Skeletal muscle satellite cell (primary cell): ENCODE measurements around the gene CREB3L2.
"Not testable (repeated sequence)": the region's sequence is repeated elsewhere in the genome, so short reads cannot be mapped to it uniquely, and the experiment has no call there.

ENCODE experiments used
- H3K27me3 ChIP-seq: 2 replicates; pipeline ENCODE4 v1.7.0; 2013; ENCODE audit warnings: low read length; ENCODE audit not compliant: control insufficient read depth, insufficient read depth
- H3K36me3 ChIP-seq: 2 replicates; pipeline ENCODE4 v1.7.0; 2013; ENCODE audit warnings: mild to moderate bottlenecking, control low read depth, low read length; ENCODE audit not compliant: insufficient read depth
- H3K4me1 ChIP-seq: 2 replicates; pipeline ENCODE4 v1.7.0; 2013; ENCODE audit warnings: low read length; ENCODE audit not compliant: control insufficient read depth, insufficient read depth
- H3K4me2 ChIP-seq: 2 replicates; pipeline ENCODE4 v1.7.0; 2013; ENCODE audit warnings: mild to moderate bottlenecking, low read length
- H3K4me3 ChIP-seq: 2 replicates; pipeline ENCODE4 v1.7.0; 2013; ENCODE audit warnings: low read length
- H3K9ac ChIP-seq: 2 replicates; pipeline ENCODE4 v1.7.0; 2013; ENCODE audit warnings: mild to moderate bottlenecking, low read depth, low read length, moderate library complexity
- H3K9me3 ChIP-seq: replicated peaks from 2 replicates; pipeline ENCODE4 v1.7.0; 2013; ENCODE audit warnings: mild to moderate bottlenecking, control low read depth, low read length

CREB3L2 gene

DNA sequence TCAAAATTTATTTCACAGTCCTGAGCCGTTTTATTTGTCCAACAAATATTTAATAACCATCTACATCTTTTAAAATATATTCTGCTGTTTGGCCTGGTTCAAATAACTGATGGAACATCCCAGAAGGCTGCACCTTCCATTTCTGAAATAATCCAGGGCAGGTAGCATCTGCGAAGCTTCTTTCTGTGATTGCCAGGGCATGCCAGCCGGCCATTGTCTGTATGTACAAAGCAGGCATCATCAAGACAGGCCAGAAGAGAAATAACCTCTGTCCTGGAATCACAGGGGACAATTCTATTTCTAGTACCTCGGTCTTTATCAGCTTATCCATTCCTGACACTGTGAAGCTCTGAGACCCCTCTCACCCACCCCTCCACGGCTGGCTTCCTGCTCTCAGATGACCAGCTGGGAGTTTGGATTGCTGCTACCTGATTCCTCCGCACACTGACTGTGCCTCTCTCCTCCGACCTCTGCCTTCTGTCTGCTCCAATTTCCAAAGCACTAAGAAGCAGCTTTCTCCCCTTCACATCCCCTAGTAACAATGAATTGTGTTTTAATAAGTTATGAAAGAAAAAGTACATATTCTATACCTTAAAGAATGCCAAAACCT is 163.1 kb downstream of the CREB3L2 start:
- H3K27me3 ChIP-seq, result no peaks in the 10 kb centered on the region
- H3K36me3 ChIP-seq, result peaks cover 7% of the 10 kb centered on the region
- H3K9me3 ChIP-seq, result no peaks in the 10 kb centered on the region
- H3K9ac ChIP-seq, result no peak overlapping the region
- no peak overlapping the region for H3K4me2 ChIP-seq
- peaks cover 17% of the 10 kb centered on the region for H3K4me1 ChIP-seq
- no peak overlapping the region for H3K4me3 ChIP-seq

DNA sequence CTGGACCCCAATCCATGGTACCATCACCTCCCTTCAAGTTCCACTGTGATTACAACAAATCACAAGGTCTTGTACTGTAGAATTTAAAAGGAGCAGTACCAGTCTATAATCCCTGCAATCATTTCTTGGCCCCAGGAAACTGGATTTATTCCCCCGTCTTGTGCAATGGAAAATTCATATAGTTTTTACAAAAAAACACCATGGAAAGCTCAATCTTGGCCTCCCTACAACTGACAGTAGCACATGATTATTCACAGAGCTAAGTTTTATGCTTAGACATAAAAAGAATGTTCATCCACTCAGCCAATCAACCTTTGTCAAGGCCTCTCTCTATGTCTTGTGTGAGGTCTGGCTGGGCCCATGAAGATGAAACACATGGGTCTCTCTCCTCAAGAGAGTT is 165.3 kb downstream of the CREB3L2 start:
- Histone ChIP-seq H3K36me3 (peaks cover 24% of the 10 kb centered on the region), H3K4me2 (no peak overlapping the region), H3K9ac (peak overlapping the region; percentile 34), H3K9me3 (peaks cover 13% of the 10 kb centered on the region), H3K4me1 (peaks cover 16% of the 10 kb centered on the region), H3K27me3 (no peaks in the 10 kb centered on the region), H3K4me3 (no peak overlapping the region)

DNA sequence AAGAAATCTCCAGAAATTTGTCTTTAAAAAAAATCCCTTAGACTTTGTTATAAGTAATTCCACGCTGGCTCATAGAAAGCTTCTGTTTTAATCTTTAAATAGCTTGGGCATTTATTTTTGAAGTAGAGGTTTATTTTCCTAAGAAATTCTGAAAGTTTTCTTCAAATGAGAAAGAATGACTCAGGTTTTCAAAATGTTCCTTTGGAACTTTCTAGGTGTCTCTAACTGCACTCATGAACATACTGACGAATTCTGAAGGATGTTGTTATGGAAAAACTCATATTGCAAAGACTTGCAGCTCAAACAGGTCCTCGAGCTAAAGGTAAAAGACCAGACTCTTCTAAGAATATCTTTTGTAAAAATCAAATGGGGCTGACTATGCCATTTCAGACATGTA is 165.8 kb downstream of the CREB3L2 start:
- peaks cover 29% of the 10 kb centered on the region for H3K36me3 ChIP-seq
- no peak overlapping the region for H3K4me2 ChIP-seq
- peak overlapping the region; percentile 55 for H3K9ac ChIP-seq
- peaks cover 16% of the 10 kb centered on the region for H3K4me1 ChIP-seq
- no peaks in the 10 kb centered on the region for H3K27me3 ChIP-seq
- H3K9me3 ChIP-seq, result peaks cover 13% of the 10 kb centered on the region
- no peak overlapping the region for H3K4me3 ChIP-seq

DNA sequence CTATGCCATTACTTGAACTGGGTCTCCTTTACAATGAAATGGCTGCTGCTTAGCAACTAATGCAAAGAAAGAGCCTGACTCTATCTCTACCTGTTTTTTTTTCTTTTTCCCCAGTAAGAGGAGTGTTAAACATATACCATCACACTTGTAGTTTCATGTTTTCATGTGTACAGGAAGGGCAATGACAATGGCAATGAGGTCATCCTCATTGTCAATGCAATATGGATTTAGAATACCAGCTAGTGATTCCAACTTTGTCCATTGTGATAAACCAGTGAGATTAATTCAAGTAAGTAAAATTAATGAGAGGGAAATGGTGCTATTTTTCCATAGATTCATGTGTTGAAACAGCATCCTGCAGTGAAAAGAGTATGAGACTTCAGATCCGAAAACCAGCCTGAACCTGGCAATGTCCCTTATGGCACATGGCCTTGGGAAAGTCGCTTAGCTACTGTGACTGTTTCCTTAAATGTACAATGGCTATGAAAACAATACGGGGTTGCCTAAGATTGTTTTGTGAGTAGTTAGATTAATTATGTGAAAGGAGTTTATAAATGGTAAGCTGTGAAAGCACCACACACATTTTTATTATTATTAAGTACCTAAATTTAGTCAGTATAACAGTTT is 166.3 kb downstream of the CREB3L2 start:
- H3K4me2 ChIP-seq, result no peak overlapping the region
- no peak overlapping the region for H3K4me3 ChIP-seq
- H3K27me3 ChIP-seq, result no peaks in the 10 kb centered on the region
- peaks cover 16% of the 10 kb centered on the region for H3K4me1 ChIP-seq
- peaks cover 29% of the 10 kb centered on the region for H3K36me3 ChIP-seq
- H3K9me3 ChIP-seq, result peaks cover 13% of the 10 kb centered on the region
- peak overlapping the region; percentile 55 for H3K9ac ChIP-seq

- Histone ChIP-seq H3K27me3 (no peaks in the 10 kb centered on the region), H3K4me3 (no peak overlapping the region), H3K4me1 (peaks cover 16% of the 10 kb centered on the region), H3K9ac (no peak overlapping the region), H3K4me2 (no peak overlapping the region), H3K36me3 (peaks cover 29% of the 10 kb centered on the region), H3K9me3 (peaks cover 13% of the 10 kb centered on the region)
Measured at GRCh38 chr7:137834552-137834951, 167.3 kb downstream of the CREB3L2 start.

DNA sequence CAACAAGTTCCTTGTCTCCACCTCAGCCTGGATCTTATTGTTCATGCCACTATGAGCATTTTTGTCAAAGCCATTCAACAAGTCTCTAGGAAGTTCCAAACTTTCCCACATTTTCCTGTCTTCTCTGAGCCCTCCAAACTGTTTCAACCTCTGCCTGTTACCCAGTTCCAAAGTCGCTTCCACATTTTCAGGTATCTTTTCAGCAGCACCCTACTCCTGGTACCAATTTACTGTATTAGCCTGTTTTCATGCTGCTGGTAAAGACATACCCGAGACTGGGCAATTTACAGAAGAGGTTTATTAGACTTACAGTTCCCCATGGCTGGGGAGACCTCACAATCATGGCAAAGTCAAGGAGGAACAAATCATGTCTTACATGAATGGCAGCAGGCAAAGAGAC is 168.9 kb downstream of the CREB3L2 start:
- not testable (repeated sequence) for H3K9ac ChIP-seq, H3K27me3 ChIP-seq, H3K4me3 ChIP-seq, H3K4me2 ChIP-seq
- Histone ChIP-seq H3K36me3 (peaks cover 32% of the 10 kb centered on the region), H3K4me1 (peaks cover 16% of the 10 kb centered on the region), H3K9me3 (peaks cover 13% of the 10 kb centered on the region)

GRCh38 chr7:137832382-137832781 is 169.5 kb downstream of the CREB3L2 start:
- H3K4me2 ChIP-seq, result no peak overlapping the region
- no peak overlapping the region for H3K4me3 ChIP-seq
- no peaks in the 10 kb centered on the region for H3K27me3 ChIP-seq
- peaks cover 13% of the 10 kb centered on the region for H3K9me3 ChIP-seq
- H3K9ac ChIP-seq, result no peak overlapping the region
- peaks cover 32% of the 10 kb centered on the region for H3K36me3 ChIP-seq
- peaks cover 16% of the 10 kb centered on the region for H3K4me1 ChIP-seq

GRCh38 chr7:137831555-137831954 is 170.3 kb downstream of the CREB3L2 start:
- H3K27me3 ChIP-seq, result not testable (repeated sequence)
- Histone ChIP-seq H3K4me1 (peaks cover 12% of the 10 kb centered on the region), H3K36me3 (peaks cover 32% of the 10 kb centered on the region)

DNA sequence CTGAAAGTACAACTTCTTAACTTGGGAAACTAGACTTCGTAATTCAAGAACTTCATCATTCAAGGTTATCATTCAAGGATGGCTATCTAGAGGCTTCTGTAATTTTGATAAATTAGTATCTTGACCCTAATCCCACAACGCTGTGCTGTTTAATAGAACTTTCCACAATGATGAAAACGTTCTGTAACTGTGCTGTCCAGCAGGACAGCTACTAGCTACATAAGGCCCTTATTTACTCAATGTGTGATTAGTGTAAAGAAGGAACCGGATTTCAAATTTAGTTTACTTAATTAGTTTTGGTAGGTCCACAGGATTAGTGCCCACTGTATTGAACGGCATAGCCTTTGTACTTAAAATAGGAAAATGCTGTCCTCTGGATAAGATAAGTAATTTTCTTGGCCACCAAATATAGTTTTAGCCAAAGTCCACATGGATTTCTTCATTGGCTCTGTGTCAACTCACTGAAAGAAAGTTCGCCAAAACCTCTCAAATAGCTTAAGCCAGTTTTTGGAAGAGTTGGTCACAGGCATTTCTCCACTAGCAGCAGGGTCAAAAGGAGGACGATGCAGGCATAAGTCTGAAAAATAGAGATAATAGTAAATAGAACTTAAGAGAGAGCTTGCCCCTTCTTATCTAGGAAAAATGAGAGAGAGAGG is 172.4 kb downstream of the CREB3L2 start:
- Histone ChIP-seq H3K36me3 (peaks cover 32% of the 10 kb centered on the region), H3K4me2 (no peak overlapping the region), H3K9ac (no peak overlapping the region), H3K27me3 (no peaks in the 10 kb centered on the region), H3K4me1 (no peaks in the 10 kb centered on the region), H3K9me3 (peaks cover 13% of the 10 kb centered on the region), H3K4me3 (no peak overlapping the region)

More at GRCh38 chr7:137831555-137831954, 170.3 kb downstream of the CREB3L2 start:
- H3K4me3 ChIP-seq, H3K4me2 ChIP-seq, H3K9ac ChIP-seq: not testable (repeated sequence)
- H3K9me3 ChIP-seq, result peaks cover 13% of the 10 kb centered on the region

DNA sequence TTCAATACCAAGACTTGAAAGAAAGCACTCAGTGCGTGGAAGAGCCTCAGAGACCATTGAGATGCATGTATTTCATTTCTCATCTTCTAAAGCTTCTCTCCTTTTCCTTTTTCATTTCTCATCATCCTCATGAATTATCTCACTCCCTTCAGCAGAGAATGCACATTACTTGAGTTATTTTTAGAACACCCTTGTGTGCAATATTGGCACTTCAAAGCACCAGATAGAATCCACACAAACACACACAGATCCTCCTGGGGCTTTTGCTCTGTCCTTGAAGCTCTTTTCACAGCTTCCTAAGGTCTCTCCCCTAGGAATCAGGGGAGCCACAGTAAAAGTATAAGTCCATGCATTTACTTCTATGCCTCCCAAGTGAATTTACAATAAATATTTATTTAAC is 173.4 kb downstream of the CREB3L2 start:
- Histone ChIP-seq H3K36me3 (peaks cover 22% of the 10 kb centered on the region), H3K27me3 (no peaks in the 10 kb centered on the region), H3K4me2 (no peak overlapping the region), H3K4me1 (no peaks in the 10 kb centered on the region), H3K9ac (no peak overlapping the region), H3K4me3 (no peak overlapping the region), H3K9me3 (peaks cover 10% of the 10 kb centered on the region)

DNA sequence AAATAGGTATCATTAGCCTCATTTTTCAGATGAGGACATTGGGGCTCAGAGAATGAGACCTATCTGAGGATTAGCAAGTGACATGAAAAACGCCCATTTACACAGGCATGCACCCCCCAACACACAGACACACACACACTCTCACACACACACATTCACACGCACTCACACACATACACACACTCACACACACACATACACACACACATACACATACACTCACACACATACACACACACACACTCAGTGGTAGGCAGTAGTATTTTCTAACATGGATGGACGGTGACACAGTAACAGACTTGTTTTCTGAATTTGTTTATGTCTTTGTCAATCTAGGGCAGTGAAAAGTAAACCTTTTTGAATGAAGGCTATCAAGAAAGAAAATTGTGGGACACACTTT is 176.4 kb downstream of the CREB3L2 start:
- no peak overlapping the region for H3K4me2 ChIP-seq
- no peak overlapping the region for H3K9ac ChIP-seq
- peaks cover 3% of the 10 kb centered on the region for H3K36me3 ChIP-seq
- H3K4me1 ChIP-seq, result peaks cover 8% of the 10 kb centered on the region
- H3K4me3 ChIP-seq, result no peak overlapping the region
- H3K27me3 ChIP-seq, result no peaks in the 10 kb centered on the region
- no peaks in the 10 kb centered on the region for H3K9me3 ChIP-seq
